DMS 273 (cell line): Measurements from ENCODE around the gene AURKAIP1.
A peak's percentile ranks its signal among the peaks of the same experiment; 100 is the strongest.

ENCODE experiments used
- DNase-seq: peaks from one replicate; lab custom pipeline; 2025; ENCODE audit not compliant: unreplicated experiment; lab: John Stamatoyannopoulos, UW

Gene AURKAIP1

DNA sequence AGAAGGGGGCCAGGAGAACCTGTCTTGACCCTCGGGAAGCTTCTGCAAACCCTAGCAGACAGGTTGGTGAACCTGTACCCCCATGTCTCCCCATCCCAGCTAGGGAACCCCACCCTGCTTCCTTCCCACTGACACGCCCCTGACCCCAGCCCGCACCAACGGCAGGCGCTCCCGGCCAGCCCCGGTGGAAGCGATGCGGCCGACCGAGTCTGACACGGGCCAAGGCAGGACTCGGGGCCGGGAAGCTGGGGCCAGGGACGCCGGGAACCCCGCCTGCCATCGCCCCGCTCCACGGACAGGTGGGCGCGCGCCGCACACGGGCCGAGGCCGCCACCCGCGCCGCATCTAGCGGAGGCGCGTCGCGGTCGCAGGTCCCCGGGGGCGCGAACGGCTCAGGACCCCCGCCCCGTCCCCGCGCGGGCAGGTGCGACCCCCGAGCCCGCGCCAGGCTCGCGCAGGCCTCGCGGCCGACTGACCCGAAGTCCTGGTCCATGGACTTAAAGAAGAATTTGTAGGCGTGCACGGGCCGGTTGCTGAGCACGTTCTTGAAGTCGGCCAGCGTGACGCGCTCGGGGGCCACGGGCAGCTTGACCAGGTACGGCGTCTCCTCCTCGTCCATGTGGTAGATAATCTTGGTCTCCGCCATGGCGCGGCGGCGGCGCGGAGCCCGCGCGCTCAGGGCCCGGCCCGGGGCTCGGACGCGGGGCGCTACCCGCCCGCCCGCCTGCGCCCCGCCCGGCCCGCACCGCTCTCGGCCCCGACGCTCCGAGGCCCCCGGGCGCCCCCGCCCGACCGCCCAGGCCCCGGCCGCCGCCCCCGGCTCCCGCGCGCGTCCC, 26.4 kb downstream of the AURKAIP1 start:
- DNase-seq: peak; percentile 76

DNA sequence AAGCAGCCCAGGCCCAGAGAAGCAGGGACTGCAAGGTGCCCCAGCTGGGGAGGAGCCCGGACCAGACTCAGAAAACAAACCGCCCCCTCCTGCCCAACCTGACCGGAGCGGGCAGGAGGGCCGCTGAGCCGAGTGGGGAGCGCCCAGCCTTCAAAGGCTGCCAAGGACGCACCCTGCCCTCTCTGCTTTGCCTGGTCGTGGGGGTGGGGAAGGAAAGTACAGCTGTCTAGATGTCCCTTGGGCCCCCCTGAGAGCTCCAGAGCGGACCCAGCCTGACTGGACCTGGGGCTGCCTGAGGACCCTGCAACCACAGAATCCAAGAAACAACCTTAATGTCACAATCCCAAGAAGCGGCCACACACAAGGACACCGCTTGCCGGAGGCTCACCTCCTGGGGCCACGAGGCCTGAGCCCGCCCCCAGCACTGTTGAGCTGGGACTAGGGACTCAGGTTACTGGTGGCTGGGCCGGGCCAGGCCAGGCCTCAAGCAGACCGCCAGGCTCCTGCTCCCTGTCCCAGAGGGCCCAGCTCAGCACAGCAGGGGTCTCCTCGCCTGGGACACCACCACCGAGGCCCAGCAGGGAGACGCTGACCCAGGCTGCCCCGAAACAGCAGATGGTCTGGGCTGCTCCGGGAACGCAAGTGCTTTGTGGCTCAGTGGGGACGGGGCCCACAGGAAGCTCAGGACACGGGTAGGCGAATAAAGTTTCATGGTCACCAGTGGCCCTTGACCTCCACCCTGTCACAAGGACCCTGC, 27.2 kb downstream of the AURKAIP1 start:
- DNase-seq: peak; percentile 81

DNA sequence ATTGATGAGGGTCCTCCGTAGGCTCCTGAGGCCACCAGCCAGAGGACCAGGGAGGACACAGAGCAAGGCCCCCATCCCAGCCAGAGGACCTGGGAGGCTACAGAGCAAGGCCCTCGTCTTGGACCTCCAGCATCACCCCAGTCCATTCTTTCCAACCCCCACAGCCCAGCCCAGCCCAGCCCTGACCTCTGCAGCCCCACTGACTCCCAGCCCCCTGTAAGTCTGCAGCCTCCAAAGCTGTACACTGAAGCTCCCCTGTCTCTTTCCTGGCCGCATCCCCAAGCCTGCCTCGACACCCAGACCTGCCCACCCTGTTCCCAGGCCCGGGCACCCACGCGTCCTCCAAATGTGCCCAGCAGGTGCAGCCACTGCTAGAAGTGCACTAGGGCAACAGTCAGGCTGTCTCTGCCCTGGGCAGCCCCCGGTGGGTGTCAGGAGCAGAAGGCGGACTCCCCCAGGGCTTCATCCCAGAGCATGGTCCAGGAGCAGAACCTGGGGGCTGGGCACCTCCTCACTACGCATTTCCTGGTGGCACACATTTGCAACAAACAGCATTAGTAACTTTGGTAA, 27.9 kb downstream of the AURKAIP1 start:
- DNase-seq: no peak

DNA sequence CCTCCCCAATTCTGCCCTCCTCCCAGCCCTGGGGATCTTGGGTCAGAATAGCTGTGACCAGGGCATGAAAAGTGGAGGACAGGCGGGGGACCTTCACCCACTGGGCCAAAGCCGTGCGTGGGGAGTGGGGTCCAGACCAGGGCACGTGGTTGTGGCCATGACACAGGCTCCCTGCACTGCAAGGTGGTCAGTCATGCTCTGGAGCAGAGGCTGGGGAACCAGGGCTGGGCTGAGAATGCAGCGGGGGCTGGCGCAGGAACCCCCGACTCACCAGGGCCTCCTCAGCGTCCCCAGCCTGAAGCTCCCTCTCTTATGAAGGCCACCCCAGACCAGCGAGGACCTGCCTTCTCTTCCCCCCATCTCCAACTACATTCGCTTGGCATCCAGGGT, 28.5 kb downstream of the AURKAIP1 start:
- no peak for DNase-seq

DNA sequence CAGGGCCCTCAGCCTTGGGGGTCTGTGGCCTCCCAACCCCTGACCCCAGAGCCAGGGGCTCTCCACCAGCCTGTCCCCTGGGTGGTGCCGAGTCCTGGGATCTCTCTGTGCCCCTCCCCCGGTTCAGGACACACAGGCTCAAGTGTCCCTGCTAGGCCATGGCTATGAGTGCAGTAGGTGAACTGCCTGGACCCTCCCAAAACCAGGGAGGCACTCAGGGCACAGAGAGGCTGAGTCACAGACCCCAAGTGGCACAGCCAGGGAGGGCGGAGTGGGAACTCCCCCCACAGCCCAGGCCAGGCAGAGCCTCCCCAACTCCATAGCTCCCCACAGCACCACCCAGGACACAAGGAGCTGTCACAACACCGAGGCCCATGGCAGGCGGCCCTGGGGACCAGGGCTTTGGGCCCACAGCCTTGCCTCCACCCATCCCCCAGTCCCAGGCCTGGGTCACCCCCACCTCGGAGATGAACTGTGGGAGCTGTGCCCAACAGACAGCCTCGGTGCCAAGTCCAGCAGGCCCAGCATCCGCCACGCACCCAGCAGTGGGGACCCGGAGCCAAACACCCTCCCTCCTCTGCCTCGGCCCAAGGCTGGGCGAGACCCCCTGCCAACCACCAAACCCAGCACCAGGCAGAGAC, 29.0 kb downstream of the AURKAIP1 start:
- no peak for DNase-seq

DNA sequence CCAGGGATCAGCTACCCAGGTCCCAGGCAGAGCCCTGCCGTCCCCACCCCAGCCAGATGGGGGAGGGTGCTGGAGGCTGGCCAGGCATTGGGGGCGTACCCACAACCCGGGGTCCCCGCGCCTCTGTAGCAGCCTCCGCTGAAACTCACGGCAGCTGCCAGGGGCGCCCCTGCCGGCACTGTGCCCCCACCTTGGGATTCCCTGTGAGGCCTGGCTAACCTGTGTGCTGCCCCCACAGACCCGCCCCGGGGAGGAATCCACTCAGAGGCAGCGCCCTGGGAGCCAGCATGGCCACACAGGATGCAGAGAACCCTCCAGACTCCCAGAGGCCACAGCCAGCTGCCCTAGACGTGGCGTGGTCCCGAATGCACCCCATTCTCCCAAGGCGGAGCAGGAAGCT, 29.6 kb downstream of the AURKAIP1 start:
- DNase-seq: no peak

DNA sequence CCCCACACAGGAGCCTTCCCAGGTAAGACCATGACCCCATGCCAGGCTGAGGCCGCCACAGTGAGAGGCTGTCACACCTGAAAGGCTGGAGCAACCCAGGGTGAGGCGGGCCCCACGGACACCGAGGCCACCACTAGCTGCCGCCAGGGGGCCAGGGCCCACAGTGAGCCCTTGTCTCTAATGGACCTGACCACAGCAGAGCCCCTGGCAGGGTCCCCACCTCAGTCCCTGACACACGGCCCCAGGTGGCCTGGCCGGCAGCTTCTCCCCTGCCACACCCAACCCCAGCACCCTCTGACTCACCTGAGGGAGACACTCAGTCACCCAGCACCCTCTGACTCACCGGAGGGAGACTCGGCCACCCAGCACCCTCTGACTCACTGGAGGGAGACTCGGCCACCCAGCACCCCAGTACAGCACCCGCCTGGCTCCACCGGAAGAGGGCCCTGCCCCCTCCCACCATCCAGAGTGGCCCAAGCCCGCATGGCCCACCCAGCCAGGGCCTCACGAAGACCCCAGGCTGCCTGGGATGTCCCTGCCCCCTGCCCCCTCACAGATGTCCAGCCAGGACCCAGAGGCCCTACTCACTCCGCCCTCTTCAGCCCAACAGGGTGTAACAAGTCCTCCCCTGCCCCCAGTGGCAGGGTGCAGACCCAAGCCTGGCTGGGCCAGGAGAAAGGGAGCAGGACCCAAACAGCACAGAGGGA, 30.2 kb downstream of the AURKAIP1 start:
- DNase-seq: no peak

DNA sequence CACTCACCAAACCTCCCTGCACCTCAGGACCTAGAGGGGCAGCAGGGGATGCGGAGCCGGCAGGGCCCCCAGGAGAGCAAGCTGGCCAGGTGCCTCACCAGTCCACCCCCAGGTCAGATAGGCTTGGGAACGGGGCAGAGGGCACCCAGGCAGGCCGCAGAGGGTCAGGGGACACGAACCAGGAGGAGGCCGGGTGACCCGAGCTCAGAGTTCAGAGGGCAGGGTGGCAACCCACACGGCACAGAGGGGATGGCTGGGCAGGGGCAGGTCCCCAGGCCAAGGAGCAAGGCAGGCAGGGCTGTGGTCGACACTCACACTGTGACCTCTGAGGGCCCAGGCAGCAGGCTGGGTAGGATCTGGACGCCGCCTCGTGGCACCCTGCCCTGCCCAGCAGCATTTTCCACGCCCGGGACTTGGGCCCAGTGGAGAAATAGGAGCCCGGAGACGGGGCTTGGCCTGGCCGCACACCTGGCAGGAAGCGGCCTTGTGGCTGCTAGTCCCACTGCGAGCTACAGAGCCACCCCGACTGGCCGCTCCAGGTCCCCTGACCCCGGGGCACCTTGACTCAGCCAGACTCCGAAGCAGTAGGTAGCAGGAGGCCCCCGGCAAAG, 31.1 kb downstream of the AURKAIP1 start:
- DNase-seq: no peak

DNA sequence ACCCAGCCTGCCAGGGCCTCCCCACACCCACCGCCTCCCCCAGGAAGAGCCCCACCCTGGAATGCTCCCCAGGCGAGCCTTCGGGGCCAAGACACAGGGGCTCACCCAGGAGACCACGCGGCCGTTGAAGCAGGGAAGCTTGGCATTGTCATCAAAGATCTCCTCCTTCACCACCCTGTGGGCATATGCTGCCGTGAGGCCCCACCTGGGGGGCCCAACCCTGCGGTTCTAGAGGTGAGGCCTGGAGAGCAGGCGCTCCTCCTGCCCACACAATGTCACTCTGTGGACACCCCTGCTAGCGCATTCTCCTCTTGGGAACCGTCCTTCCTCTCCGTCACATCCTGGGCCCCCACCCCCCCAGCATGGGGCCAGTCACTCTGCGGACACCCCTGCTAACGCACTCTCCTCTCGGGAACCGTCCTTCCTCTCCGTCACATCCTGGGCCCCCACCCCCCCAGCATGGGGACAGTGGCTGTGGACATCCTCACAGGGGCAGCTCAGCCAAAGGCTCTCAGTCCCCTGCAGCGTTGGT, 32.4 kb downstream of the AURKAIP1 start:
- DNase-seq: no peak

DNA sequence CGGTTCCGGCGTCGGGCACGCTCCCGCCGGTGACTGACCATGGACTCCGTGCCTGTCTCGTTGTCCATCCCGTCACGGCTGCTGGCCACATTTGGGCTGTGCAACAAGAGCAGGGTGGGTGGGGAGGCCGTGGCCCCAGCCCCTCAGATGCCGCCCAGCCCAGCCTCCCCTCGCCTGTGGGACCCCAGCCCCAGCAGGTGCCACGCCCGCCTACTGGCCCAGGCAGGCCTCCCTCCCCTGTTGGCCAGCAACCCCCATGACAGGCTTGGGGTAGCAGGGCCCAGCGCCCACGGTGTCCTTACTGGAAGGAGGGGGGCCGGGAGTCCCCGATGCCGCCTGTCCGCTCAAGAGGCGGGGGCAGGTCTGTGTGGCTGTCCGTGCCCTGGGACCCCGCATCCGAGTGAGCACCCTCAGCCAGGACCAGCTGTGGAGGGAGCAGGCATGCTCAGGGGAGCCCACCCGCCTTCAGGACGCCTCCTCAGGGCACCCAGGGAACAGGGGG, 32.9 kb downstream of the AURKAIP1 start:
- no peak for DNase-seq

DNA sequence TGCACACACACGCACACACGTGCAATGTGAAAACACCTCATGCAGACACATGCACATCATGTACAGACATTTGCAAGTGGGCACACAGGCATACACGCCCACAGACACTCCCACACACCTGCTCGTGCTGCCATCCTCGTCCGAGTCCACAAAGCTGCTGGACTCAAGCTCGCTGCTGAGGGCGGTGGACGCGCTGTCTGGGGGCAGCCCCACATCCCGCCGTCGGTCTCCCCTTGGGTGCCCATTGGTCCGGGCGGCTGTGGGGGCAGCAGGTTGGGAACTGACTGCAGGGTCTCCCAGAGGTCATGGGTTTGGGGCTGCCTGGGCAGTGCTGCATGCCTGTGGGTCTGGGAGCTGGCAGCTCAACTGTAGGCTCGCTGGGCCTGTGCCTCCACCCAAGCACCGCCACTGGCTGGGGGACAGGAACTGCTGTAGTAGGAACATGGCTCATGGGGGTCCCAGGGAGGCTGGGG, 33.4 kb downstream of the AURKAIP1 start:
- DNase-seq: no peak

DNA sequence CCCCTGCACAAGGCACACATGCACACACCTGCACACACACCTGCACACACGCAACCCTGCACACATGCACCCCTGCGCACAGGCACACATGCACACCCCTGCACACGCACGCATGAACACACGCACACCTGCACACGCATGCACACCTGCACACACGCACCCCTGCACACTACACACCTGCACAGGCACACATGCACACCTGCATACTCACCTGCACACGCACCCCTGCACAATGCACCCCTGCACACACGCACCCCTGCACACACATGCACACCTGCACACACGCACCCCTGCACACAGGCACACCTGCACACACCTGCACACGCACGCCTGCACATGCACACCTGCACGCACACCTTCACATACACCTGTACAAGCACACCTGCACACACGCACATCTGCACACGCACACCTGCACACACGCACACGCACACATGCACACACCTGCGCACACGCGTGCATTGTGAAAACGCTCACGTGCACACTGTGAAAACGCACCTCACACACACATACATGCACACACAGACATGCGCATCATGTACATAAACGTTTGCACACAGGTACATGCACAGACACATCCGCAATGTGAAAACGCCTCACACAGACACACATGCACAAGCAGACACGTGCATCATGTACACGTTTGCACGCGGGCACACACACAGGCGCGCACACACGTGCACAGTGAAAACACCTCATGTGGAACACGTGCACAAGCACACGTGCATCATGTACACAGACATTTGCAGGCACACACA, 34.0 kb downstream of the AURKAIP1 start:
- no peak for DNase-seq

DNA sequence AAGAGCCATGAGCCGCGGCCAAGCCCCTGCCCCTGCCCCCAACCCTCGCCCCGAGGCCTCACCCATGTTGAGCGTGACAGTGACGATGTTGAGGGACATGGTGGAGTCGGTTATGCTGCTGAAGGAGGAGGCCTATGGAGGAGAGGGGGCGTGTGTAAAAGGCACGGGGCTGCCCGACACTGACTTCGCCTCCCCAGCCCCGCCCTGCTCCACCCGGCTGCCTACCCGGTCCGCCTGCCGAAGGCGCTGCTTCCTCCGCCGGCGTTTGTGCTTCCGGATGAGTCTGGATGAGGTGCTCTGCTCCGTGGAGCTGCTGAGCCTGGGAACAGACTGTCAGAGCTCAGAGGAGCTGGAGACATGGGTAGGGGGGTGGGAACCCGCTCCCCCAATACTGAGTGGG, 34.8 kb downstream of the AURKAIP1 start:
- DNase-seq: no peak

DNA sequence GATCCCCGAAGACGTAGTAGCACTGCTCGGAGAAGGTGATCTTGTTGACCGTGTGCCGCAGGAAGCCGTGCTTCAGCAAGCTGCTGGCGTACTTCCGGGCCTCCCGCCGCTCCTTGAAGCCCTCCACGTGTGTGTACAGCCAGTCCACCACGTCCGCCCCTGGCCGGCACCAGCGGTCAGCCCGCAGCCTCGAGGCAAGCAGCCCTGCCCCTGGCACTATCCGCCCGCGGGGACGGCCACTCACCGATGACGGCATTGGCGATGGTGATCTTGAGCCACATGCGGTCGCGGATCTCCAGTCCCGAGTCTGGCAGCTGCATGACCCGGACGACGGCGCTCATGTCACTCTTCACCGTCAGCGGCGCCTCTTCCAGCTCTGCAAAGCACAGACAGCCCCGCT, 36.7 kb downstream of the AURKAIP1 start:
- DNase-seq: no peak

DNA sequence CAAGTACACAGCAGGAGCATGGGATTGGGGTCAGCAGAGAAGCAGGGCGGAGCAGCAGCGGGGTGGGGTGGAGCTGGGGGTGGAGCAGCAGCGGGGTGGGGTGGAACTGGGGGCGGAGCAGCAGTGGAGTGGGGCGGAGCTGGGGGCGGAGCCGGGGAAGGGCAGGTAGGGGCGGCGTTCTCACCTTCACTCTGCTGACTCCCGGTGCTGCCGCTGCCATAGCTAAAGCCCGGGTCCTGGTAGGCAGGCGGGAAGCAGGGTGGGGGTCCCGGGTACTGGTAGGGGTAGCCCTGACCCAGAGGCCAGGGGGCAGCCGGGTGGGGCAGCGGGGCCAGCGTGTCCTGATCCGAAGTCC, 37.2 kb downstream of the AURKAIP1 start:
- no peak for DNase-seq

DNA sequence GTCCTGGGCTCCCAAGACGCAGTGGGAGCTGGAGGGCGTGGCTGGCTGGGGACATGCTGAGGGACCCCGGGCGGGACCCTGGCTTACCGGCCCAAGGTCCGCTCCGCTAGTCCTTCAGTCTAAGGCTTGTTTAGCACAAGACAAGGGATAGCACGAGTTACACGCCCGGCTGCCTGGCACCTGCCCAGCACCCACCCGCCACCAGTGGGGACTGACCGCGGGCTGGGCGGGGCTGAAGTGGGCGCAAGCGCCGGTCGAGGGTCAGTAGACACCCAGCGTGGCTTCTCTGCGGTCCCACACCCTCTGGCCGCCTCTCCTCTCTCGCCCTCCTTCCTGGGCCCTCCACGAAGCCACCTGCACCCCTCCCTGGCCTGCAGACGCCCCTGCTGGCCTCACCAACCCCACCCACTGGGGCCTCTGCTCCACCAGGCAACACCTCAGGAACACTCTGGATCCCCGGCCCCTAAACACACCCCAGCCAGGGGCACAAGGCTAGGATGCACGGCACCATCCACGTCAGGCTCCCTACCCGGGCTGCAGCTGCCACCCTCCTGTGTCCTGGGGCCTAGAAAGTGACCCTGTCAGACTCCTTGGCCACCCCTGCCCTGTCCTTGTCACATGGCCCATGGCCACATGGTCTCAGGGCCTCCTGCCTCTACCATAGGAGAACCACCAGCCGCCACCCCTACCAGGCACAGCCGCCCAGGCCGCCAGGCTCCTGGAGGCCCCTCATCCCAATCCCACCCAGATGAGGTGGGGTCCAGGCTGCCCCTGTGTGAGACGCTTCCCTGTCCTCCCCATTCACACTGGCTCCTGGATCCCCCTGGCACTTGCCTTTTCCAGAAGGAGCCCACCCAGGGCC, 37.8 kb downstream of the AURKAIP1 start:
- DNase-seq: no peak

DNA sequence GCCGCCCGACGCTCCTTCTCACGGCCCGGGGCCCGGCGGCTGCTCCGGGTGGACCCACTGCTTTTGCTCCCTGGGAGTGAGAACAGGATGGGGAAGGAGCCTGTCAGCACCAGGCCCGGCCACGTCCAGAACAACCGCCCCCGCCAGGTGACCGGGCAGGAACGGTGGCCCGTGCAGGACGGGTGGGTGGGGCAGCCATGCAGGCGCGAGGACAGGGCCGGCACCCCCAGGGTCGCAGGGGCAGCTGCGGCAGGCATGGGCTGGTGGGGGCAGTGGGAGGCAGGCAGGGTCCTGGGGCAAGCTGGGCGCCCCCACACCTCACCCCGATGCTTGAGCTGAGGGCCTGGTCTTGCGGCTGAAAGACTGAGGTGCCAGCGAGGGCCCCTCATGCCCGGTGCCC, 38.6 kb downstream of the AURKAIP1 start:
- DNase-seq: no peak

DNA sequence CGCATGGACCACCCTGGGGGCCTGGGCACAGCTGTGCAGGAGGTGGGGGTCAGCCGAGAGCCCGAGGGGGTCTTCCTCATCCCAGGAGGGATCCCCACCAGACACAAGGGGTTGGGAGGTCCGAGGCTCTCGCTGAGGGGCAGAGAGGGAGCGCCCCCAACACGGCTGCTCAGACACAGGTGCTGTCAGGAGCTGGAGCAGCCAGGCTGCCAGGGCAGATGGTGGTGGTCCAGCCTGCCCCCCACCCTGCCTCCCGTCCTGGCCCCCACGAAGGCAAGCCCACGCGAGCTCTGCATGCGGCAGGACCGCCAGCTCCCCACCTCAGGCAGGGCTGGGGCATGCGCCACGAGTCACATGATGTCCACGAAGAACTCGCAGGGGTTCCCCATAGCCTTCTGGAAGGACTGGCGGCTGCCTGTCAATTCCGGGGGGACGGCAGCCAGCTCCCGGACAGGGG, 39.2 kb downstream of the AURKAIP1 start:
- DNase-seq: no peak
